Measurements from ENCODE around the gene PICALM.

DNA sequence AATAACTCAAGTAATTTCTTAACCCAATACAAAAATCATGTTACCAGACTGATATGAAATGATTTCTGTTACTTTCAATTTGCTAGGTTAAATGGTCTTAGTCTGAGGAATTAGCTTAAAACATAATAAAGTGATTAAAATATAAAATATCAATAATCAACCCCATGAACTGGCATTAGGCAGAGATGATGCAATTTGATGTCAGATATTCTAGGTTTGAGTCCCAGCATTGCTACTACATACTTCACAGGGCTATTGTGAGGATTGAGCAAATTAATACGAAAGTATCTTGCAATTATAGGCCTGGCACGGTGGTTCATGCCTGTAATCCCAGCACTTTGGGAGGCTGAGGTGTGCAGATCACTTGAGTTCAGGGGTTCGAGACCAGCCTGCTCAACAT, 66.5 kb downstream of the PICALM start:
- TF ChIP-seq NR2C2 (IDR thresholded peaks at IDR 0.05; ENCODE audit: borderline replicate concordance, control insufficient read depth, insufficient read length, low read depth) = no peak
- no peak for TF ChIP-seq RAD51 (IDR thresholded peaks at IDR 0.05)

Measured in GM12878 (cell line).